Nephron (organoid): Measurements from ENCODE around the gene CLK4.
A peak's percentile ranks its signal among the peaks of the same experiment; 100 is the strongest.

Source experiments
- H3K27ac Mint-ChIP-seq, 3 experiments: 2 replicates each; pipeline ENCODE4 v1.8.0; 2020; ENCODE audit warnings: mixed read lengths in 3 of 3, mild to moderate bottlenecking in 2 of 3, moderate library complexity in 1 of 3
- H3K27me3 Mint-ChIP-seq: 2 replicates; pipeline ENCODE4 v1.8.0; 2021; ENCODE audit warnings: low read depth, mild to moderate bottlenecking, moderate library complexity, mixed read lengths
- H3K36me3 Mint-ChIP-seq: 2 replicates; pipeline ENCODE4 v1.8.0; 2020; ENCODE audit warnings: low read depth, mixed read lengths
- H3K4me1 Mint-ChIP-seq: 2 replicates; pipeline ENCODE4 v1.8.0; 2020; ENCODE audit warnings: mixed read lengths
- H3K4me3 Mint-ChIP-seq, 3 experiments: 2 replicates each; pipeline ENCODE4 v1.8.0; 2020; ENCODE audit warnings: mild to moderate bottlenecking in 3 of 3, mixed read lengths in 3 of 3, moderate library complexity in 2 of 3
- H3K9me3 Mint-ChIP-seq: 2 replicates; pipeline ENCODE4 v1.8.0; 2020; ENCODE audit warnings: mixed read lengths
- TF ChIP-seq, protein P1 (sequence below), 3 experiments: fragments of 200-600 bp; sonication (generic); IDR thresholded peaks; one replicate each; pipeline ENCODE4 v1.5.0; 2021; ENCODE audit warnings: antibody characterized with exemption in 3 of 3; ENCODE audit not compliant: unreplicated experiment in 3 of 3

Gene CLK4

DNA sequence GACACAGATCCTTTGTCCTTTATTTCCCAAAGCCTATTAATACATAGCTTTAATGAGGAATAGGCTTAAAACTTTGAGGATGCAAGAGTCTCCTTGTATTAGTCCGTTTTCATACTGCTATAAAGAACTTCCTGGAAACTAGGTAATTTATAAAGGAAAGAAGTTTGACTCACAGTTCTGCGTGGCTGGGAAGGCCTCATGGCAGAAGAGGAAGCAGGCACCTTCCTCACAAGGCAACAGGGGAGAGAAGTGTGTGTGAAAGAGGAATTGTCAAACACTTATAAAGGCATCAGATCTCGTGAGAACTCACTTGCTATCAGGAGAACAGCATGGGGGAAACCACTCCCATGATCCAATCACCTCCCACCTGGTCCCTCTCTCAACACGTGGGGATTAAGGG is 5.4 kb upstream of the CLK4 start:
- no peak overlapping the region for H3K27ac Mint-ChIP-seq
- no peak overlapping the region for H3K4me3 Mint-ChIP-seq
- H3K4me1 Mint-ChIP-seq = peaks cover 8% of the 10 kb centered on the region
- TF ChIP-seq, protein P1, sequence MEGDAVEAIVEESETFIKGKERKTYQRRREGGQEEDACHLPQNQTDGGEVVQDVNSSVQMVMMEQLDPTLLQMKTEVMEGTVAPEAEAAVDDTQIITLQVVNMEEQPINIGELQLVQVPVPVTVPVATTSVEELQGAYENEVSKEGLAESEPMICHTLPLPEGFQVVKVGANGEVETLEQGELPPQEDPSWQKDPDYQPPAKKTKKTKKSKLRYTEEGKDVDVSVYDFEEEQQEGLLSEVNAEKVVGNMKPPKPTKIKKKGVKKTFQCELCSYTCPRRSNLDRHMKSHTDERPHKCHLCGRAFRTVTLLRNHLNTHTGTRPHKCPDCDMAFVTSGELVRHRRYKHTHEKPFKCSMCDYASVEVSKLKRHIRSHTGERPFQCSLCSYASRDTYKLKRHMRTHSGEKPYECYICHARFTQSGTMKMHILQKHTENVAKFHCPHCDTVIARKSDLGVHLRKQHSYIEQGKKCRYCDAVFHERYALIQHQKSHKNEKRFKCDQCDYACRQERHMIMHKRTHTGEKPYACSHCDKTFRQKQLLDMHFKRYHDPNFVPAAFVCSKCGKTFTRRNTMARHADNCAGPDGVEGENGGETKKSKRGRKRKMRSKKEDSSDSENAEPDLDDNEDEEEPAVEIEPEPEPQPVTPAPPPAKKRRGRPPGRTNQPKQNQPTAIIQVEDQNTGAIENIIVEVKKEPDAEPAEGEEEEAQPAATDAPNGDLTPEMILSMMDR (IDR thresholded peaks at IDR 0.05; ENCODE audit: unreplicated experiment in 3 of 3) = no peak
- H3K9me3 Mint-ChIP-seq = no peaks in the 10 kb centered on the region
- H3K36me3 Mint-ChIP-seq = no peaks in the 10 kb centered on the region
- peaks cover 6% of the 10 kb centered on the region for H3K27me3 Mint-ChIP-seq

DNA sequence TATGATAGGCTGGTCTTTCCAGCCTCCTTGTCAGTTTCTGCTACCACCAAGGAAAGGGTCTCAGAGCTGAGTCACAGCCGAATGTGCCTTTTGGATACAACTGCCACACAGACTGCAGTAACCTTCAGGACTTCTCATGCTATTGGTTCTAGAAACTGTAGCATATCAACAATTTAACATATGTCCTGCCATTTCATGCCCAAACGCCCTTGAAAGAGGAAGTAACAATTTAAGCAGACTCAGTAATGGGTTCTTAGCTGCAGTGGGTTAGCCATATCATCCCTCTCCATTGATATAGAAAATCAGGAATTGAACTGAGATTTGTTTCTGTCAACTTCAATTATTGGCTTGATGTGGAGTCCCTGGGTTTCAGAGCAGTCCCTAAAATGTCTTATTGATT is 4.1 kb upstream of the CLK4 start:
- TF ChIP-seq, protein P1 (IDR thresholded peaks at IDR 0.05; ENCODE audit: unreplicated experiment in 3 of 3) = no peak
- Mint-ChIP-seq H3K9me3 (no peaks in the 10 kb centered on the region), H3K4me1 (peaks cover 8% of the 10 kb centered on the region), H3K4me3 (no peak overlapping the region), H3K36me3 (no peaks in the 10 kb centered on the region), H3K27ac (no peak overlapping the region), H3K27me3 (peaks cover 9% of the 10 kb centered on the region)

DNA sequence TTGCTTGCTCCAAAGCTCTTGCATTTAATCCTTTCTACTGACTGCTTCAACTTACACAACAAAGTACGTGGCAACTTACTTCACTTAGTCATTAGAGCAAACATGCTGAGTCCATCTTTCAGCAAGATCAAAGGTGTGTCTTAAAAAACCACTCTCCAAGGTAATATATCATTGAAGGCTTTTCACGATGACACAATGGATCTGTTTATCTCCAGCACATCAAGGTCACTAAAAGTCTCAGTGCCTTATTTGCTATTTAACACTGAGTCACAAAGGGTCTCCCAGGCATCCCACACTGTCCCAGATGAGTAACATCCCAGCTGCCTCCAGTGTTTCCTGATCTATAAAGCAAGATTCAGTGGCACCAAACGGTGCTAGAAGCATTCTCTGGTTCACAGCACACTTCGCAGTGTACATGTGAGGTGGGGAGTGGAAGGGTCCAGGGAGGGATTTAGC is 3.7 kb upstream of the CLK4 start:
- no peaks in the 10 kb centered on the region for H3K9me3 Mint-ChIP-seq
- peak overlapping the region in 1 of 3 experiments; percentile 29 for H3K4me3 Mint-ChIP-seq
- H3K4me1 Mint-ChIP-seq = peaks cover 12% of the 10 kb centered on the region
- H3K27me3 Mint-ChIP-seq = peaks cover 9% of the 10 kb centered on the region
- TF ChIP-seq, protein P1 (IDR thresholded peaks at IDR 0.05; ENCODE audit: unreplicated experiment in 3 of 3) = no peak
- no peaks in the 10 kb centered on the region for H3K36me3 Mint-ChIP-seq
- H3K27ac Mint-ChIP-seq = peak overlapping the region in 1 of 3 experiments; percentile 2

DNA sequence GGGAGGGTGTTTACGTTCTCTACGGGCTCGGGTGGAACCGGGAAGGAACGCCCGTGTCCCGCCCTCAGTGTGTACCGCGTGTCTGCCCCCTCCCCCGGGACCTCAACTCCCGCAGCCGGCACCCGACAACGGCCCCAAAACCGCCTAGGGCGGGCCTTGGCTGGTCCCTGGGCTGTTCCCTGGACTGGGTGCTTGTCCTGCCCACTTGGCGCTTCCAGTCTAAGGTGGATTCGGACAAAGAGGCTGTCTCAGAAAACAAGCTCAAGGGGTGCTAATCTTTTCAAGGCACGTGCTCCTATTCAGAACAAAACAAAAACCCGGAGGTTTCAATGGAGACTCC is 379 bp upstream of the CLK4 start:
- Mint-ChIP-seq H3K36me3 (peaks cover 12% of the 10 kb centered on the region), H3K27ac (peak overlapping the region; percentile 81 to 100 (median 99)), H3K27me3 (peaks cover 9% of the 10 kb centered on the region), H3K9me3 (no peaks in the 10 kb centered on the region), H3K4me3 (peak overlapping the region; percentile 81 to 100 (median 87)), H3K4me1 (peaks cover 36% of the 10 kb centered on the region)
- TF ChIP-seq, protein P1 (IDR thresholded peaks at IDR 0.05; ENCODE audit: unreplicated experiment in 3 of 3) = no peak

DNA sequence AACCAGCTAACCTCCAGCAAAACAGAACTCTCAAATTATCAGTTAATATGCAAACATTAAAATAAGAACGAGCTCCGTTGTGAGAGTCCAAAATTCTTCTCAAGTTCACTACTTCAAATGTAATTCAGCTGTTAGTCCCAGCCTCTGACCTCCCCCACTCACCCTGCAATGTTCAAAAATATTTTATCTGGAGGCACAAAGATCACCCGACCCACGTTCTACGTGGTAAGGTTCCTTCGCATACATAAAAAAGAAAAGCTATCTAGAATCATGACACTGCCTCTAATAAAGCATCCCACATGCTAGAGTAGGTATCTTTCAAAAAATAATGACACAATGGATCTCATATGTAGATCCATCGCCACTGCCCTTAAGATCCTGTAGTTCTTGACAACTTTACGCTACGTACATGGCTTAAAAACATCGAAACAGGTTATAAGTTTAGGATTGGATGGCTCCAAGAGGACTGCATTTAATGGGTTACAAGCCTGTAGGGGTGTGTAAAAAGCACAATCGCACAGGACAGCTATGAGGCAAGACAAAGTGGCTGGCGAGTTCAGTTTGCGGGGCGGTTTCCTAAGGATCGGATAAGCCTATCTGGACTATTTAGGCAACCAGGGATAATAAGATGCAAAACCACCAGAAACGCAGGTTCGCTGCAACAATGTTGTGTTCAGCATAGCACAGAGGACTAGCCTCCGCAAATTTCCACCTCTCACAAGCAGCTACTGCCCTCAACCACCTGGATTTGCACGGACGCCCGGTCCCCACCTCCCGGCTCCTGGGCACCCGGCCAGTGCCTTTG is 969 bp downstream of the CLK4 start:
- H3K9me3 Mint-ChIP-seq = no peaks in the 10 kb centered on the region
- H3K27ac Mint-ChIP-seq = peak overlapping the region; percentile 81 to 100 (median 99)
- peaks cover 9% of the 10 kb centered on the region for H3K27me3 Mint-ChIP-seq
- peaks cover 21% of the 10 kb centered on the region for H3K36me3 Mint-ChIP-seq
- TF ChIP-seq, protein P1 (IDR thresholded peaks at IDR 0.05; ENCODE audit: unreplicated experiment in 3 of 3) = no peak
- peak overlapping the region; percentile 97 to 100 (median 97) for H3K4me3 Mint-ChIP-seq
- H3K4me1 Mint-ChIP-seq = peaks cover 36% of the 10 kb centered on the region
